ENCODE results near the gene MBLAC2.

GRCh38 chr5:90418214-90418613, 56.4 kb downstream of the MBLAC2 start:
- TF ChIP-seq CTCF (optimal IDR thresholded peaks at IDR 0.05 in 1 of 3, IDR thresholded peaks at IDR 0.05 in 1 of 3, conservative IDR thresholded peaks at IDR 0.05 in 1 of 3; ENCODE audit: extremely low read depth in 1 of 3, insufficient read depth in 2 of 3, low read length in 3 of 3) = no peak
- TF ChIP-seq EZH2 (IDR thresholded peaks at IDR 0.05; ENCODE audit: low read length) = no peak
